ENCODE measurements around the gene IRAG1.

GRCh38 chr11:10694486-10695239 lies 1.1 kb upstream of the IRAG1 start:
- TF ChIP-seq POLR2A (IDR thresholded peaks at IDR 0.05): no peak
- no peak for TF ChIP-seq CTCF (IDR thresholded peaks at IDR 0.05)
- no peak for TF ChIP-seq EP300 (IDR thresholded peaks at IDR 0.05)

Measured in ovary (tissue), 3 donors.